Caco-2 (cell line): ENCODE measurements around the gene HRH2. TPM values are rescaled to one million over a fixed set of nuclear protein-coding genes. Genes with fewer than 3 reads are reported as not detected.

Experiments used
- BruUV-seq: library from RNA; stranded (reverse); fragments of 400-500 nt; replicated peaks from 2 replicates; lab custom pipeline; 2021; lab: Mats Ljungman, UMichigan
- CTCF ChIA-PET: fragments of 300-600 bp; sonication (Branson Sonifier 250); formaldehyde crosslinking; loops from one replicate; lab custom pipeline; 2022; ENCODE audit warnings: antibody characterized with exemption; lab: Charles Lee
- POLR2A ChIA-PET: fragments of 300-600 bp; sonication (Branson Sonifier 250); formaldehyde crosslinking; loops from one replicate; lab custom pipeline; 2022; ENCODE audit warnings: antibody characterized with exemption; lab: Charles Lee
- DNase-seq, 2 experiments: peaks; one replicate each; pipeline versions ENCODE4 v3.0.0 to v3.0.0-alpha.2; 2020 to 2022
- H3K27me3 ChIP-seq: replicated peaks from 2 replicates; pipeline ENCODE4 v1.6.0; 2011; ENCODE audit warnings: low read length; ENCODE audit not compliant: control insufficient read depth, insufficient read depth
- H3K36me3 ChIP-seq: 2 replicates; pipeline ENCODE4 v1.5.1; 2011; ENCODE audit warnings: low read length; ENCODE audit not compliant: control insufficient read depth, insufficient read depth
- H3K4me1 ChIP-seq: fragments of 250-450 bp; sonication (Bioruptor Pico); 2 replicates; pipeline ENCODE4 v1.5.1; 2020; ENCODE audit warnings: mild to moderate bottlenecking
- H3K4me3 ChIP-seq: 2 replicates; pipeline ENCODE4 v1.5.1; 2011; ENCODE audit warnings: low read depth, mild to moderate bottlenecking, control low read depth, low read length
- H3K9me3 ChIP-seq: fragments of 250-450 bp; sonication (Bioruptor Pico); 2 replicates; pipeline ENCODE4 v1.5.1; 2020; ENCODE audit warnings: mild to moderate bottlenecking, moderate library complexity
- H3K27ac Mint-ChIP-seq: one replicate; pipeline ENCODE4 v1.8.0; 2022; ENCODE audit warnings: mixed read lengths; ENCODE audit not compliant: unreplicated experiment
- H3K27me3 Mint-ChIP-seq: one replicate; pipeline ENCODE4 v1.8.0; 2022; ENCODE audit warnings: mixed read lengths; ENCODE audit not compliant: insufficient read depth, unreplicated experiment
- H3K36me3 Mint-ChIP-seq: one replicate; pipeline ENCODE4 v1.8.0; 2022; ENCODE audit warnings: mild to moderate bottlenecking, mixed read lengths; ENCODE audit not compliant: insufficient read depth, unreplicated experiment
- H3K4me1 Mint-ChIP-seq: one replicate; pipeline ENCODE4 v1.8.0; 2022; ENCODE audit warnings: low read depth, mixed read lengths; ENCODE audit not compliant: unreplicated experiment
- H3K4me3 Mint-ChIP-seq: one replicate; pipeline ENCODE4 v1.8.0; 2022; ENCODE audit warnings: mild to moderate bottlenecking, moderate library complexity, mixed read lengths; ENCODE audit not compliant: unreplicated experiment
- H3K9me3 Mint-ChIP-seq: one replicate; pipeline ENCODE4 v1.8.0; 2022; ENCODE audit warnings: mixed read lengths; ENCODE audit not compliant: unreplicated experiment
- CTCF ChIP-seq, 2 experiments: fragments of 200-600 bp in 1 of 2; IDR thresholded peaks; 1 replicate in 1 of 2; 2 replicates in 1 of 2; pipeline versions ENCODE4 v1.5.1 to v1.8.0; 2011 to 2022; ENCODE audit warnings: antibody characterized with exemption in 1 of 2, control low read depth in 1 of 2, inconsistent platforms in 1 of 2, low read depth in 1 of 2, low read length in 1 of 2, mild to moderate bottlenecking in 1 of 2, moderate library complexity in 1 of 2; ENCODE audit not compliant: insufficient read depth in 1 of 2, severe bottlenecking in 1 of 2, unreplicated experiment in 1 of 2
- intact Hi-C: fragments of 100-400 bp; cut with micrococcal nuclease; formaldehyde crosslinking; loops from one replicate; pipeline ENCODE4 v1.10.0; 2022; ENCODE audit not compliant: unreplicated experiment
- total RNA-seq: library from RNA; stranded (reverse); gene quantifications from 2 replicates; pipeline ENCODE4 v1.2.3, GENCODE V29; 2022

HRH2 gene
- total RNA-seq, 1 experiment from 2014 or later: not detected

GRCh38 chr5:175728316-175728715, 70.4 kb downstream of the HRH2 start:
- intact Hi-C loops: no loop called here
- H3K27me3 ChIP-seq: no peaks in the 10 kb centered on the region
- no peak for TF ChIP-seq CTCF (IDR thresholded peaks at IDR 0.05; ENCODE audit: insufficient read depth in 1 of 2, low read depth in 1 of 2, low read length in 1 of 2, severe bottlenecking in 1 of 2, unreplicated experiment in 1 of 2)
- Mint-ChIP-seq H3K4me3 (no peak overlapping the region), H3K36me3 (no peaks in the 10 kb centered on the region), H3K9me3 (no peaks in the 10 kb centered on the region), H3K27me3 (peaks cover 3% of the 10 kb centered on the region), H3K27ac (no peak overlapping the region), H3K4me1 (peaks cover 15% of the 10 kb centered on the region)
- DNase-seq: no peak
- ChIA-PET POLR2A (no interaction called here), CTCF (interaction anchor here (0.9 to 2.9 kb wide), 5 partner anchors 10 to 932 kb away, joined by 3 to 49 read pairs (median 4); no protein-coding TSS in a partner anchor)
- no peaks in the 10 kb centered on the region for H3K36me3 ChIP-seq
- no peak overlapping the region for H3K4me3 ChIP-seq
- BruUV-seq: no TSS peak
- H3K9me3 ChIP-seq: no peaks in the 10 kb centered on the region
- H3K4me1 ChIP-seq: no peaks in the 10 kb centered on the region

GRCh38 chr5:175728885-175729828, 71.3 kb downstream of the HRH2 start:
- H3K27ac Mint-ChIP-seq: no peak overlapping the region
- H3K4me3 ChIP-seq: no peak overlapping the region
- DNase-seq: peak; percentile 50 to 52

More at GRCh38 chr5:175728885-175729828, 71.3 kb downstream of the HRH2 start:
- Mint-ChIP-seq H3K27me3 (peaks cover 3% of the 10 kb centered on the region), H3K36me3 (no peaks in the 10 kb centered on the region), H3K4me1 (peaks cover 15% of the 10 kb centered on the region), H3K4me3 (peak overlapping the region; percentile 52), H3K9me3 (no peaks in the 10 kb centered on the region)
- peak; percentile 16 to 37 for TF ChIP-seq CTCF (IDR thresholded peaks at IDR 0.05; ENCODE audit: insufficient read depth in 1 of 2, low read depth in 1 of 2, low read length in 1 of 2, severe bottlenecking in 1 of 2, unreplicated experiment in 1 of 2)
- ChIA-PET CTCF (interaction anchor here (0.6 to 2.9 kb wide), 41 partner anchors 9 to 932 kb away, joined by 3 to 49 read pairs (median 4); partner anchors contain the start of genes CLTB, CPLX2, FAF2 and HIGD2A), POLR2A (interaction anchor here (1.0 kb wide), 1 partner anchor 196 kb away, joined by 3 read pairs; no protein-coding TSS in a partner anchor)
- H3K36me3 ChIP-seq: no peaks in the 10 kb centered on the region
- H3K4me1 ChIP-seq: no peaks in the 10 kb centered on the region
- no peaks in the 10 kb centered on the region for H3K27me3 ChIP-seq
- H3K9me3 ChIP-seq: no peaks in the 10 kb centered on the region
- BruUV-seq: no TSS peak
- intact Hi-C loops: no loop called here
